Fibroblast of lung (primary cell): ENCODE results near the gene PAN2. TPM values are rescaled to one million over a fixed set of nuclear protein-coding genes. Genes with fewer than 3 reads are reported as not detected.

Experiments
- DNase-seq, 2 donors: peaks; one replicate each; pipeline versions ENCODE4 v3.0.0 to v3.0.0-alpha.2; 2010; ENCODE audit warnings: low read depth in 2 of 2
- H2AFZ ChIP-seq: 2 replicates; pipeline ENCODE4 v1.5.1; 2012; ENCODE audit warnings: low read length, control low read depth, inconsistent platforms
- H3K27ac ChIP-seq: 2 replicates; pipeline ENCODE4 v1.5.1; 2011; ENCODE audit warnings: low read length, control low read depth; ENCODE audit not compliant: insufficient read depth
- H3K27me3 ChIP-seq: 2 replicates; pipeline ENCODE4 v1.5.1; 2011; ENCODE audit warnings: mild to moderate bottlenecking, low read length; ENCODE audit not compliant: control insufficient read depth, insufficient read depth
- H3K36me3 ChIP-seq: 2 replicates; pipeline ENCODE4 v1.5.1; 2011; ENCODE audit warnings: low read length; ENCODE audit not compliant: control insufficient read depth, insufficient read depth
- H3K4me1 ChIP-seq: 2 replicates; pipeline ENCODE4 v1.5.1; 2011; ENCODE audit warnings: low read length; ENCODE audit not compliant: control insufficient read depth, insufficient read depth; ENCODE audit errors: extremely low read depth
- H3K4me2 ChIP-seq: 2 replicates; pipeline ENCODE4 v1.5.1; 2011; ENCODE audit warnings: low read length, control low read depth; ENCODE audit not compliant: insufficient read depth; ENCODE audit errors: extremely low read depth
- H3K4me3 ChIP-seq, 4 experiments: fragments of 200-600 bp in 1 of 4; sonication (generic) in 1 of 4; replicated peaks in 1 of 4; 2 replicates each; pipeline ENCODE4 v1.5.1; 2011 to 2016; ENCODE audit warnings: low read length in 4 of 4, low read depth in 3 of 4, mild to moderate bottlenecking in 3 of 4, control low read depth in 2 of 4, inconsistent platforms in 1 of 4, mixed read lengths in 1 of 4; ENCODE audit not compliant: insufficient read depth in 1 of 4; ENCODE audit errors: control extremely low read depth in 1 of 4
- H3K79me2 ChIP-seq: 2 replicates; pipeline ENCODE4 v1.5.1; 2012; ENCODE audit warnings: mild to moderate bottlenecking, low read length, inconsistent platforms; ENCODE audit not compliant: control insufficient read depth, insufficient read depth
- H3K9ac ChIP-seq: 2 replicates; pipeline ENCODE4 v1.5.1; 2011; ENCODE audit warnings: mild to moderate bottlenecking, low read length, control low read depth; ENCODE audit not compliant: insufficient read depth
- H3K9me3 ChIP-seq: 2 replicates; pipeline ENCODE4 v1.5.1; 2012; ENCODE audit warnings: low read depth, low read length; ENCODE audit not compliant: control insufficient read depth, insufficient read depth
- H4K20me1 ChIP-seq: 2 replicates; pipeline ENCODE4 v1.5.1; 2011; ENCODE audit warnings: low read length; ENCODE audit not compliant: control insufficient read depth, insufficient read depth; ENCODE audit errors: extremely low read depth
- CTCF ChIP-seq, 2 donors: IDR thresholded peaks in 1 of 2; conservative IDR thresholded peaks in 1 of 2; 1 replicate in 1 of 2; 2 replicates in 1 of 2; pipeline ENCODE4 v1.5.1; 2011 to 2012; ENCODE audit warnings: low read length in 2 of 2, control low read depth in 1 of 2, inconsistent platforms in 1 of 2, low read depth in 1 of 2, mild to moderate bottlenecking in 1 of 2
- EZH2 ChIP-seq: IDR thresholded peaks from 2 replicates; pipeline ENCODE4 v1.5.1; 2012; ENCODE audit warnings: low read length, control low read depth, mild to moderate bottlenecking; ENCODE audit errors: missing control alignments
- polyA plus RNA-seq, 2 donors: library from polyadenylated mRNA; depleted of rRNA in 1 of 2; stranded (reverse) in 1 of 2; unstranded in 1 of 2; fragments of >200 nt; gene quantifications; 2 replicates each; pipeline ENCODE4 v1.2.1, GENCODE V29; 2011 to 2012; ENCODE audit warnings: missing spikeins in 1 of 2
- total RNA-seq: library from RNA; depleted of rRNA; stranded (reverse); fragments of >200 nt; gene quantifications from 2 replicates; pipeline ENCODE4 v1.2.1, GENCODE V29; 2014

Gene PAN2
- total and polyA plus RNA-seq, 2 donors (not counting 1 experiment from before 2014, with no cell fraction given), result 17.3 to 25.9 TPM

DNA sequence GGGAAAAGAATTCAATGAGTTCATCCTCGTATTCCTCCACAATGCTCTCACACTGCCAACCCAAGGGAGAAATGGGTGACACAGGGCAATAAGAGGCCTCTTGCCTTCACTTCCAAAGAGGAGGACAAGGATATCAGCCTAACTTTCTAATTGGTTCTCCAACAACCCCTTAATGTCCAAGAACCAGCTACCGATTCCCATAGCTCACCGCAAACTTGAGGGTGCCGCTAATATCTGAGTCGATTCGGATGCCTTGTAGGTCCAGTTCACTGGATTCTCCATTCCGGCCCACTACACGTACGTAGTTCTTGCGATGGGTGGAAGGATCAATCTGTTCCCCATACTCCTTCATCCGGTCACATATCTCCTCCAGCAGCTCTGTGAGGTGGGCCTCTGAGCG is 22.8 kb downstream of the PAN2 start:
- Histone ChIP-seq H3K4me3 (no peak overlapping the region), H3K4me1 (peaks cover 4% of the 10 kb centered on the region), H3K36me3 (peaks cover 4% of the 10 kb centered on the region), H3K4me2 (no peak overlapping the region), H3K9ac (no peak overlapping the region), H3K27ac (no peak overlapping the region), H3K79me2 (peaks cover 17% of the 10 kb centered on the region), H3K9me3 (no peaks in the 10 kb centered on the region), H2AFZ (no peak overlapping the region), H3K27me3 (no peaks in the 10 kb centered on the region), H4K20me1 (no peaks in the 10 kb centered on the region)
- TF ChIP-seq EZH2, result no peak
- TF ChIP-seq CTCF (conservative IDR thresholded peaks at IDR 0.05 in 1 of 2, IDR thresholded peaks at IDR 0.05 in 1 of 2; ENCODE audit: low read depth in 1 of 2, low read length in 2 of 2), result no peak
- no peak for DNase-seq

DNA sequence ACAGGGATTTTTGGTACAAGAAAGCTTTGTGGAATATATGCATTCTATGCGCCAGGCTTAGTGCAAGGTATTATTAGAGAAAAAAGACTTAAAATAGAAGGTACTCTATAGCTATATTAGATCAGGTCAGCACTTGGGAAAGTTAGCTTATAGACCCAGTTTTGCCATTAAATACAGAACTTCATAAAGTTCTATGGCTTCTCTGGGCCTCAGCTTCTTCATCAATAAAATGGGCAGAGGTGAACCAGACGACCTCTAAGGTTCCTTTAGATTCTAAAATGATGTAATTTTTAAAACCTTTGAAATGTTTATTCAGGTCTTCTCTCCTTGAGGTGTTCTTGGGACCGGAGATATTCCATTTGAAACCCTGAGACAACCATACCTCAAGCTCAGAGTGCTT is 25.1 kb downstream of the PAN2 start:
- Histone ChIP-seq H3K4me1 (no peaks in the 10 kb centered on the region), H3K27me3 (no peaks in the 10 kb centered on the region), H2AFZ (no peak overlapping the region), H3K9ac (no peak overlapping the region), H3K4me3 (no peak overlapping the region), H3K36me3 (no peaks in the 10 kb centered on the region), H3K79me2 (no peaks in the 10 kb centered on the region), H3K27ac (no peak overlapping the region), H3K4me2 (no peak overlapping the region), H4K20me1 (no peaks in the 10 kb centered on the region), H3K9me3 (no peaks in the 10 kb centered on the region)
- TF ChIP-seq CTCF (conservative IDR thresholded peaks at IDR 0.05 in 1 of 2, IDR thresholded peaks at IDR 0.05 in 1 of 2; ENCODE audit: low read depth in 1 of 2, low read length in 2 of 2) (no peak), EZH2 (no peak)
- no peak for DNase-seq

DNA sequence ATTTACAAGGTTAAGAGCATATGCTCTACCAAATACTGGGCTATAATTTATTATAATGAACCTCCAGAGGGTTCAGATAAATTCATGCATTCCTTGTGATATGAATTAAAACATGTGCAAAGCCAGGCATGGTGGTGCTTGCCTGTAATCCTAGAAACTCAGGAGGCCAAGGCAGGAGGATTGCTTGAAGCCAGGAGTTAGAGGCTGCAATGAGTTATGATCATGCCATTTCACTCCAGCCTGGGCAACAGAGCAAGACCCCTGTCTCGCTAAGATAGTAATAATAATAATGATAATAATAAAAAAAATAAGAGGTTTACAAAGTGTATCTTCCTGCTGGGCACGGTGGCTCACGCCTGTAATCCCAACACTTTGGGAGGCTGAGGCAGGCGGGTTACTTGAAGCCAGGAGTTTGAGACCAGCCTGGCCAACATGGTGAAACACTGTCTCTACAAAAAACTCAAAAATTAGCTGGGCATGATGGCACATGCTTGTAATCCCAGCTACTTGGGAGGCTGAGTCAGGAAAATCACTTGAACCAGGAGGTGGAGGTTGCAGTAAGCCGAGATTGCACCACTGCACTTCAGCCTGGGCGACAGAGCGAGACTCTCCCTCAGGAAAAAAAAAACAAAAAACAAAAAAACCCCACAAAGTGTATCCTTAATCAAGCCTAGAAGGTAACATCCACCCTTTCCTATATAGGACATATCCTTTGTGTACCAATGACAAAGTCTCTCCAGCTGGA is 26.4 kb downstream of the PAN2 start:
- TF ChIP-seq CTCF (conservative IDR thresholded peaks at IDR 0.05 in 1 of 2, IDR thresholded peaks at IDR 0.05 in 1 of 2; ENCODE audit: low read depth in 1 of 2, low read length in 2 of 2), result no peak
- no peak for TF ChIP-seq EZH2
- no peaks in the 10 kb centered on the region for H3K27me3 ChIP-seq
- no peak for DNase-seq
- no peak overlapping the region for H3K27ac ChIP-seq
- no peak overlapping the region for H2AFZ ChIP-seq
- H3K79me2 ChIP-seq, result no peaks in the 10 kb centered on the region
- H4K20me1 ChIP-seq, result no peaks in the 10 kb centered on the region
- no peak overlapping the region for H3K9ac ChIP-seq
- no peaks in the 10 kb centered on the region for H3K9me3 ChIP-seq
- H3K4me1 ChIP-seq, result no peaks in the 10 kb centered on the region
- H3K36me3 ChIP-seq, result no peaks in the 10 kb centered on the region
- no peak overlapping the region for H3K4me2 ChIP-seq
- H3K4me3 ChIP-seq, result no peak overlapping the region
